Endometrium (tissue), 2 donors: ENCODE results near the gene ANKDD1A.

Source experiments
- FAIRE-seq: peaks from 2 replicates; lab custom pipeline; 2012; peaks lifted over from hg19 to GRCh38; lab: Jason Lieb, UNC
- donor health status: control.
- donor health status: control.

ANKDD1A gene

GRCh38 chr15:64911311-64912186 lies at the start of gene ANKDD1A:
TSS of gene ANKDD1A (plus strand) at chr15:64911902. CDS start at chr15:64911931, 29 bp downstream.
- no peak for FAIRE-seq

DNA sequence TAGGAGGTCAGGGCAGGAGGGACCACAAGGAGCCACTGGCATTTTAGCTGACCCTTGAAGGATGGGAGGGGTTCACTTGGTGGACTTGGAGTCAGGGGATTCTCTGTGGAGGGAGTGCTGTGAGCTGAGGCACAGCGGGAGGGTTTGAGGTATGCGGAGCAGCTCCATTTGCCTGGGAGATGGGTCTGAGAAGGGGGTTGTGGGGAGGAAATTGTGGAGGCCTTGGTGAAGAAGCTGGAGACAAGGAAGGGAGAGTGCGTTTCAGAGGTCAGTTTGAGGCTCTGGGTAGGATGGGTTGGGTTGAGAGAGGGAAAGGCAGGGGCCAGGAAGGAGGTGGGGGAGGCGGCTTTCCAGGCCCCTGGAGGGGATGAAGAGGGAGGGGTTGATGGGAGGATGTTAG lies 49.7 kb upstream of the ANKDD1A start:
- FAIRE-seq: no peak

GRCh38 chr15:64862408-64862807 lies 49.3 kb upstream of the ANKDD1A start:
- no peak for FAIRE-seq

GRCh38 chr15:64864068-64864467 lies 47.6 kb upstream of the ANKDD1A start:
- FAIRE-seq: no peak

GRCh38 chr15:64865126-64865997 lies 46.3 kb upstream of the ANKDD1A start:
- no peak for FAIRE-seq

GRCh38 chr15:64865998-64866520 lies 45.6 kb upstream of the ANKDD1A start:
- FAIRE-seq: no peak

GRCh38 chr15:64869501-64869900 lies 42.2 kb upstream of the ANKDD1A start:
- FAIRE-seq: no peak

DNA sequence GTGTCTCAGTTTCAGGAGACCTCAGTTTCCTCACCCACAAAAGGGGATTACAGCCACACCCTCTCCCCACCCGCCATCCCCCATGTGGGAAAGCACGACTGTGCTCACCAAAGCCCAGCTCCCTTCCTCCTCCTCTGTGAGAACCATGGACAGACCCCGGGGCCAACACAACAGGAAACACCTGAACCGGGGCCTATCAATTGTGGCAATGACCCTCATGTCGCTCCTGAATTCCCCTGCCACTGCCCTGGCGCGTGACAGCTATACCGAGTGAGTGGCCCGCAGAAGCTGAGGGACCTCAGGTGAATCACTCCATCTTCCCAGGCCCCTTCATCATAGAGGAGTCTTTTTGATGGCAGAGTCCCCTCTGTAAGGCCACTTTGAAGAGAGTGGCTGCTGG lies 41.3 kb upstream of the ANKDD1A start:
- no peak for FAIRE-seq

DNA sequence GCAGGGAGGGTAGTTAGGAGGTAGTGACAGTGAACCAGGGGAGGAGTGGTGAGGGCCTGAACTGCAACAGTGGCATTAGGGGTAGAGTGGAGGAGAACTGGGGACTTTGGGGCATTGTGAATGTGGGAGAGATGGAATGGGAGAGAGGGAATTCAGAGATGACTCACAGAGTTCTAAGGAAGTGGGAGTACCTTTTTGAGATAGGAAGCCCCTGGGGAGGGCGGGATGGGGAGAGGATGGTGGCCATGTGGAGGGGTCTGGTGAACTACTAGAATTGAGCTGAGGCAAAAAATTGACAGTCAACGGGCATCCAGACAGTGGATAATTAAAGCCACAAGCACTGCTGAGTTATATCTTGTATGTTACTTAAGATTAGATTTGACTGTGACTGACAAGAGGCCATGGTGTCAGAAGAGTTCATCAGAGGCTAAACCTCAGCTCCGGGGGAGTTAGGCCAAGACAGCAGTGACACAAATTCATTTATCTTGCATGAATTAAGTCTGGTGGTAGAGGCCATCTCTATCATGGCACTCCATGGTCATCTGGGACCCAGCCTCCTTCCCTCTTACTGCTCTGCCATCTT lies 36.0 kb upstream of the ANKDD1A start:
- FAIRE-seq: no peak

- no peak for FAIRE-seq
Measured at GRCh38 chr15:64877435-64877834, 34.3 kb upstream of the ANKDD1A start.

DNA sequence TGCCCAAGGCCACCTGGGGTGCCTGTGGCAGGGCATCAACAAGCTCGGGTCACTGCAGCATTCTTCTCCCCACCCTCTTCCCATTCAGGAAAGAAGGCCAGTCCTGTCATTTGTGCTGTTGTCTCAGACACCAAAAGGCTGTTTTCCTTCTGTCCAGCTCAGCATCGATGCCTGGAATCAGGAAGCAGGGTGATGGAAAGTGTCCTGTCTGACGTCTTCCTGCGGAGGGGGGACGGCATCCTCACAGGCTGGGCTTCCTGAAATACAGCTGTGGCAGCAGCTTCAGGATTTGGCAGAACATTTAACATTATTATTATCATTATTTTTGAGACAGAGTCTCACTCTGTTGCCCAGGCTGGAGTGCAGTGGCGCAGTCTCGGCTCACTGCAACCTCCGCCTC lies 33.0 kb upstream of the ANKDD1A start:
- FAIRE-seq: no peak

DNA sequence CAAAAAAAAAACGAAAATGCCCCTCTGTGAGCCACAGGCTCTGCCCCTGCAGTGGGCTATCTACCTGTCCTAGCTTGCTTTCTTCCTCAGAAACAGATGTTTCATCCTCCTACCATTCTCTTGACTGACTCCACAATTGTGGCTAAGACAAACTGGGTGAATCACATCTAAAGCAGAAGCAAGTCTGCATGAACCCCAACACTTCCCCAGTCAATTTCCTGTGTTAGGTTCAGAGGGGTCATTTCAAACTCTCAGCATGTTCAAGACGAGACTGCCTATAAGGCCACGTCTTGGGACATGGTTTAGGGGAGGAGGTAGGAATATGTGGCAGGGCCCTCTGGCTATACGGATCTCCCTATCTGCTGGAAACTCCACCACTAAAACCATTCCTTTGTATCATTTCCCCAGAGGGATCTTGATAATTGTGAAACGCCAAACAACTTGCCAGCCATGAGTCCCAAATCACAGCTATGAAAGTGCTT lies 28.6 kb upstream of the ANKDD1A start:
- FAIRE-seq: no peak

DNA sequence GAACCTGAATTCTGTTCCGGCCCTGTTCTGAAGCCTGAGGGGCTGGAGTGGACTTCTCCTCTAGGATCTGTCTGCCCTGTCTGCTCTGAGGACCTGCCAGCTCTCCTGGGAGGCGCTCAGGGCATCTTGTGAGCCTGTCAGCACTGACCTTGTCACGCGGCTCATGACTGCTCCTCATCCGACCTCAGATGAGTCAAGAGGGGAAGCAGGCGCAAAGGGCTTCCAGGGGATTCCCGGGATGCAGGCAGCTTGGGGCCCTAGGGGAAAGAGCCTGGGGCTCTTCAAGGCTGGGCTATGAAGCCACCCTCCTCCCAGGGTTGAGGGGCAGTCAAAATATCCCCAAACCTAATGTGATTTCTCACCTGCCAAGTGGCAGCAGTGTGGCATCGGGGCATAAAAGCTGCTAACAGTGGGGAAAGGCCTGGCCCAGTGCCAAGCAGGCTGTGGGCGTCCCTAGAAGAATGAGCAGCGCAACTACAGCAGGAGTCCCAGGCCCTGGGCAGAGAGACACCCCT lies 27.6 kb upstream of the ANKDD1A start:
- no peak for FAIRE-seq

GRCh38 chr15:64884679-64885078 lies 27.0 kb upstream of the ANKDD1A start:
- FAIRE-seq: no peak

DNA sequence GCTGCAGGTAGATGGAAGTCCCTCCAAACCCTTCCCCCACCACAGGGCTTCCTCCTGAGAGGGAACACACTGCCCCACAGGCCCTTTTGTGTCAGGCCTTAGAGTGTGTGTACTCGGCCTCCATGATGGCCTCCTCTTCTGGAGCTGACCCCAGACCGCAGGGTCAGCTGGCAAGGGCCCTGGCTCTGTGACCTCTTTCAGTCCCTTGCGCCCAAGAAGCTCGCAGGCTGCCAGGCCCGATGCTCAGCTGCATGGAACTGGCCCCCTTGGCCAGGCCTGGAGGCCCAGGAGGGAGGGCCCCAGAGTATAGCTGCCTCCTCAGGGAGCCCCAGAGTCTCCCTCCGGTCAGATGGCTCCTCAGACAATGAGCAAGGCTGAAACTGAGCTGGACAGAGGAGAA lies 23.4 kb upstream of the ANKDD1A start:
- no peak for FAIRE-seq

DNA sequence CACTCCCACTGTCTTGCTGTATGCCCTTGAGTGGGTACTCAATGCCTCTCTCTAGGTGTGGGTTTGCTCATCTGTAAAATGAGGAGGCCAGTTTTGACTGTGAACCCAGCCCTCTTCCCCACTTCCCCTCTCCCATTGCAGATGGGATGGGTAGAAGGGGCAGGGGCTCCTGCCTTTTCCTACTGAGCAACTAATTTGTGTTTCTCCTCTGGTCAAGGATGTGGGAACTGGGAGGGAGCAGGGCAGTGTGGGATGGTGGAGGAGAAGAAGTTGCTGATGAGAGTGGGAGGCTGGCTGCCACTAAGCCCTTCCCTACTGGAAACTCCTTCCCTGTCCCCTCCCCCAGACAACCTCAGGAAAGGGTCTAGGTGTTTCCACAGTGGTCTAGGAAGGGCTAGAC lies 20.1 kb upstream of the ANKDD1A start:
- no peak for FAIRE-seq

DNA sequence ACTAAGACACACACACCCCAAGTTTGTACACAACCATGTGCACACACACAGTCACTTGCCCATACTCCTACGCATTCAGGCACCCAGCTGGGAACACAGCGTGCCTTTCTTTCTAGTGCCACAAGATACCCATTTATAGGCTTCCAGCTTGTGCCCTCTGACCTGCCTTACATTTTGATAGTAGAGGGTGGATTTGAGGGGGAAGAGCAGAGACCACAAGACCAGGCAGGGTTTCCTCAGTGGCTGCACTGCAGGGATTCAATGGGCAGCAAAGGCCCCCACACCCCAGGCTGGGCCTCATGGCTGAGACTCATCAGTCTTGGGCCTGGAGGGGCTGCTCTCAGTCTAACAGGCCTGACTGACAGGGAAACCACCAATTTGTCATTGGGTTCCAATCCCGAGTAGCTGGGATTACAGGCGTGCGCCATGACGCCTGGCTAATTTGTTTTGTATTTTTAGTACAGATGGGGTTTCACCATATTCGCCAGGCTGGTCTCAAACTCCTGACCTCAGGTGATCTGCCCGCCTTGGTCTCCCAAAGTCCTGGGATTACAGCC lies 18.8 kb upstream of the ANKDD1A start:
- FAIRE-seq: no peak

DNA sequence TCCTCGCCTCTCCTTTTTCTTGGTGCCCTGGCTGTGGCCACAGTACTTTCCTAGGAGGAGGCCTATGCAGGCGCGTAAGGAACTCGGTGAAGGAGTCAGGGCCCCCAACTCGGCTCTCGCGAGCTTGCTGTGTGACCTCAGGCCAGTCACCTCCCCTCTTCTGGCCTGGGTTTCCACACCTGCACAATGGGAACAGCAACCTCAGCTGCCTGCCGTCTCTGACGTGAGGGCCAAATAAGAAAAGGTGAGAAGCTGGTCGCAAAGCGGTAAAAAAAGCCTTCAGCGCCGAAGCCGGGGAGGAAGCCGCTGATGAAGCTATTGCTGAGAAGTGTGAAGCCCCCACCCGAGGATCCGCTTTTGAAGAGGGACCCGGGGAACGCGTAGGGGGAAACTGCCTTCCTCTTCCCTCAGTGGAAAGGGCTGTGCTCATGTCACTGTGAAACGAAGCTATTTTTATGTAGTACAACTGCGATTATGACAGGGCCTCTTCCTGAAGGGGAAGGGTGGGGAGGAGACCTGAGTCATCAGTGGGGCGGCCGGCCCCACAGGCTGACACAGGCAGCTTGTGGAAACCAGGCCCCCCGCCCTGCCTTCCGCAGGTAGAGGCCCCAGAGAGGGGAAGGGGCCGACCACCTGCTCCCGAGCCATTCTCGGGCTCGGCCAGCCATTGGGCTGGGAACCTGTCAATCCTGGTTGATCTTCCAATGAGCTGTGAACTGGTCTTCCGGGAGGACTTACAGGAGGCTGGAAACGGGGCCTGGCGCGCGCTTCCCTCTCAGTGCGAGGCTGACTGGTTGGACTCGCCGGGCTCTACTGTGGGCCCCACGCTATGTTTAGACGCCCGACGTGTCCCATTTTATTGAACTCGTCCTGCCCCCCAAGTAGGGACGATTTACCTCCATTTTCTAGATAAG lies 18.0 kb upstream of the ANKDD1A start:
- FAIRE-seq: no peak

DNA sequence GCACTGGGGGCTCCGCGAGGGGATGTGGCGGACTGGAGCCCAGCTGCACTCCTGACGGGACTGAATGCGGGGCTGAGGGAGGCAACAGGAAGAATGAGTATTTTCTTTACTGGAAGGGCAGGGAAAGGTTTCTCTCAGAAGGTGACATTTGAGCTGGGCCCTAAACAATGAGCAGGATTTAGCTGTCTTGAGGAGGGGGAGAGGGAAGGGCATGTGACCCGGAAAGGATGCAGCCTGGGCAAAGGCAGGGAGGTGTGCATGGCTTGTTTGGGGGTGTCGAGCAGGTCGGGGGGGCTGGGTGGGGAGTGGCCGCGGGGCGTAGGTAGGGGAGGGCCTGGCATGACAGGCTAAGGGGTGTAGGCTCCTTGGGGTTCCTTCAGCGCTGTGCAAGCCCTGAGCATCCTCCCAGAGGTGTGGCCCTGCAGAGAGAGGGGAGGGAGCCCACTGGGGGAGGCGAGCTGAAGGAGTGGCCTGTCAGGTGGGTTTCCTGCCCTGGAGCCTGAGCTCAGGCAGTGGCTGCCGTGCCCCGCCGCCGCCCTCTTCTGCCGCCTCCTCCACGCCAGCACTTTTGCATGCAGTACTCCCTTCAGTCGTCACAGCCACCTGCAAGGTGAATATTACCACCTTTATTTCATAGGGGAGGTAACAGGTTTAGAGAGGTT lies 17.2 kb upstream of the ANKDD1A start:
- FAIRE-seq: no peak
